Stimulated activated CD4-positive, alpha-beta T cell treated with anti-CD3 and anti-CD28 coated beads, TNF-alpha, amount 100 ng/mL, for 4 hours (primary cell): Measurements from ENCODE around the gene FLG2.

Source experiments
- DNase-seq, 3 experiments: peaks; one replicate each; pipeline ENCODE4 v3.0.0-alpha.2; 2020; ENCODE audit warnings: low read depth in 3 of 3

Gene FLG2

GRCh38 chr1:152359906-152360305 is at the start of gene FLG2:
Gene FLG2, minus strand, starts transcription at chr1:152360006. Its CDS starts 1,122 bp downstream, at chr1:152358884.
- no peak for DNase-seq

- DNase-seq: no peak
Observed at GRCh38 chr1:152408664-152409063, 48.9 kb upstream of the FLG2 start.

GRCh38 chr1:152398812-152399698 is 39.2 kb upstream of the FLG2 start:
- DNase-seq: peak in 1 of 3 experiments; percentile 5

GRCh38 chr1:152397474-152397873 is 37.7 kb upstream of the FLG2 start:
- no peak for DNase-seq

GRCh38 chr1:152394151-152394550 is 34.3 kb upstream of the FLG2 start:
- no peak for DNase-seq

GRCh38 chr1:152392909-152393308 is 33.1 kb upstream of the FLG2 start:
- no peak for DNase-seq

- DNase-seq: no peak
Observed at GRCh38 chr1:152388889-152389288, 29.1 kb upstream of the FLG2 start.

- DNase-seq: no peak
Observed at GRCh38 chr1:152386940-152387339, 27.1 kb upstream of the FLG2 start.

- DNase-seq: no peak
Observed at GRCh38 chr1:152380932-152381331, 21.1 kb upstream of the FLG2 start.

GRCh38 chr1:152374451-152374850 is 14.6 kb upstream of the FLG2 start:
- no peak for DNase-seq

- no peak for DNase-seq
Observed at GRCh38 chr1:152372672-152373071, 12.9 kb upstream of the FLG2 start.

- DNase-seq: no peak
Observed at GRCh38 chr1:152367436-152367835, 7.6 kb upstream of the FLG2 start.

- no peak for DNase-seq
Observed at GRCh38 chr1:152356736-152357135, 3.1 kb downstream of the FLG2 start.

GRCh38 chr1:152349611-152350010 is 10.2 kb downstream of the FLG2 start:
- DNase-seq: no peak

GRCh38 chr1:152348447-152348846 is 11.4 kb downstream of the FLG2 start:
- no peak for DNase-seq

- DNase-seq: peak in 1 of 3 experiments; percentile 28
Observed at GRCh38 chr1:152347116-152347728, 12.6 kb downstream of the FLG2 start.

GRCh38 chr1:152344438-152344837 is 15.4 kb downstream of the FLG2 start:
- no peak for DNase-seq

GRCh38 chr1:152343006-152343405 is 16.8 kb downstream of the FLG2 start:
- DNase-seq: no peak

- no peak for DNase-seq
Observed at GRCh38 chr1:152335399-152335798, 24.4 kb downstream of the FLG2 start.

GRCh38 chr1:152328801-152329391 is 30.9 kb downstream of the FLG2 start:
- DNase-seq: no peak

- no peak for DNase-seq
Observed at GRCh38 chr1:152325111-152325510, 34.7 kb downstream of the FLG2 start, which contains the start of gene FLG. Gene FLG, minus strand, starts transcription at chr1:152325239. Its CDS starts 9,783 bp downstream, at chr1:152315456.

- DNase-seq: no peak
Observed at GRCh38 chr1:152313970-152314369, 45.8 kb downstream of the FLG2 start.
